Fibroblast of pulmonary artery (primary cell): ENCODE measurements around the gene EPSTI1.

Experiments used
- DNase-seq: peaks from one replicate; pipeline ENCODE4 v3.0.0-alpha.2; 2010; ENCODE audit warnings: low read depth
- H3K4me3 ChIP-seq: replicated peaks from 2 replicates; pipeline ENCODE4 v1.5.1; 2011; ENCODE audit warnings: low read depth, mild to moderate bottlenecking, control low read depth, low read length, moderate library complexity
- TF ChIP-seq, protein P1 (sequence below): IDR thresholded peaks from 2 replicates; pipeline ENCODE4 v1.5.1; 2011; ENCODE audit warnings: mild to moderate bottlenecking, control low read depth, low read length, inconsistent platforms; ENCODE audit errors: missing control alignments

EPSTI1 gene

DNA sequence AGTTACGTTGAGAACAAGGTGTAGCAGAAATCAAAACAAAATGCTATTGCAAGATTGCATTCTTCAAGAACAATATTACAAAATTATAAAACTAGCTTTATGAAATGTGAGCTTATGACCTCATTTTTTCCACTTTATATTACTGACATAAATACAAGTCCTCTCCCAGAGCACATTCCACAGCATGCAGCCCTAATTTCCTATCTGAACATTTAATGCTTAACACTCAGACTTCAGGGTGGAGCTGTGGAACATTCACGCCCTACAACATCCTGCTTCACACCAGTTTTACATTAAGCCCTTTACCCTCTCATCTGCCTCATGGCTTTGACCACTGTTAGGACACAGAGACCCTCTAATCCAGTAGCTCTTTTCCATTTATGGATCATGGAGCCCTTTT is 65.5 kb downstream of the EPSTI1 start:
- DNase-seq, result peak; percentile 25
- no peak overlapping the region for H3K4me3 ChIP-seq
- TF ChIP-seq, protein P1, sequence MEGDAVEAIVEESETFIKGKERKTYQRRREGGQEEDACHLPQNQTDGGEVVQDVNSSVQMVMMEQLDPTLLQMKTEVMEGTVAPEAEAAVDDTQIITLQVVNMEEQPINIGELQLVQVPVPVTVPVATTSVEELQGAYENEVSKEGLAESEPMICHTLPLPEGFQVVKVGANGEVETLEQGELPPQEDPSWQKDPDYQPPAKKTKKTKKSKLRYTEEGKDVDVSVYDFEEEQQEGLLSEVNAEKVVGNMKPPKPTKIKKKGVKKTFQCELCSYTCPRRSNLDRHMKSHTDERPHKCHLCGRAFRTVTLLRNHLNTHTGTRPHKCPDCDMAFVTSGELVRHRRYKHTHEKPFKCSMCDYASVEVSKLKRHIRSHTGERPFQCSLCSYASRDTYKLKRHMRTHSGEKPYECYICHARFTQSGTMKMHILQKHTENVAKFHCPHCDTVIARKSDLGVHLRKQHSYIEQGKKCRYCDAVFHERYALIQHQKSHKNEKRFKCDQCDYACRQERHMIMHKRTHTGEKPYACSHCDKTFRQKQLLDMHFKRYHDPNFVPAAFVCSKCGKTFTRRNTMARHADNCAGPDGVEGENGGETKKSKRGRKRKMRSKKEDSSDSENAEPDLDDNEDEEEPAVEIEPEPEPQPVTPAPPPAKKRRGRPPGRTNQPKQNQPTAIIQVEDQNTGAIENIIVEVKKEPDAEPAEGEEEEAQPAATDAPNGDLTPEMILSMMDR, result no peak

DNA sequence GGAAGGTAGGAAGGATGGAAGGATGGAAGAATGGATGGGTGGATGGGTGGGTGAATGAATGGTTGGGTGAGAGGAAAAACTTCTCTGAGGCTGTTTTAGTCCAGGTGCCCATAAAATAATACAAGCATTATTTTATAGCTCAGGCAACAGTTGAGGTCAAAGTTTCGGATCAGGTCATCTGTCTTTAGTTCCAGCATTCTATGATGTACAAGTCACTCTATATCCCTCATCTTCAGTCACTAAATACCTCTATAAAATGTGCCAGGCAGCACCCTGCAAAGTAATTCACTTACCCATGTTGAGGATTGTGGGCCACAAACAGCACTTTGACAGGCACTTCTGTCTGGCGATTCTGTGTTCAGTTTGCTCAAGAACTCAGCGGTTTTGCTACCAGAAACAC is 66.0 kb downstream of the EPSTI1 start:
- TF ChIP-seq, protein P1, result no peak

DNA sequence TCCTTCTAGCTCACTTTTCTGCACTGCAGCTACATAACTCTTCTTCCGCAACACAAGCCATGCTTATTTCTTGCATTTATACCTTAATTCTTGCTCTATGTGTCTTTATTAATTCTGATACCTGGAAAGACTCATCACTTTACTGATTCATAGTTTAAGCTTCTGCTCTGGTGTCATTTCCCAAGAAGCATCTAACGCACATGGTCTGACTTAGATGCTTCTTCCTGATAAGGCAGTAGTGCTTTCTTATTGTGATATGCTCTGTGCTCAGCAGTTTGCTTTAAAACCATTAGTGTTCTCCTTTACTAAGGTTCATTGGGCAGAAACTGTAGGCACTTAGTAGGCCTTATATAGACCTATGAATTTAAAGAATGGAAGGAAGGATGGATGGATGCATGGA is 66.4 kb downstream of the EPSTI1 start:
- TF ChIP-seq, protein P1, result no peak
- no peak overlapping the region for H3K4me3 ChIP-seq
- DNase-seq, result no peak

More for the DNA sequence above, 66.0 kb downstream of the EPSTI1 start:
- H3K4me3 ChIP-seq, result no peak overlapping the region
- no peak for DNase-seq

DNA sequence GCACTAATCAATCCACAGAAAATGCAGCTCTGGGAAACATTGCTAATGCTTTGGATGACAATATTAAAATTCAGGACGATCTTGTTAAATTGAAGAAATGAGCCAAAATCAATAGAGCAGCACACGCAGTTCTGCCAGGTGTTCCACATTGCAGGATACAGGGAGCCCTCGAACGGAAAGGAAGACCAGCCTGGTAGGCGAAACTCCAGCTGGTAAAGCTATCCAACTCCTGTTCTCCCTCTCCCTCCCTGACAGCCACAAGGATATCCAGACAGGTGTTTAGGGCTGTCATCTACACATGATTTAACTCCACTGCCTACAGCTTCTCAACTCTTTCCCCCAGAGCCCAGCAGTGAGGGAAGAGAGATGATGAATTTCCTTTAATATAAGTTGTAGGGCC is 67.7 kb downstream of the EPSTI1 start:
- DNase-seq, result no peak
- no peak overlapping the region for H3K4me3 ChIP-seq
- TF ChIP-seq, protein P1, result no peak

DNA sequence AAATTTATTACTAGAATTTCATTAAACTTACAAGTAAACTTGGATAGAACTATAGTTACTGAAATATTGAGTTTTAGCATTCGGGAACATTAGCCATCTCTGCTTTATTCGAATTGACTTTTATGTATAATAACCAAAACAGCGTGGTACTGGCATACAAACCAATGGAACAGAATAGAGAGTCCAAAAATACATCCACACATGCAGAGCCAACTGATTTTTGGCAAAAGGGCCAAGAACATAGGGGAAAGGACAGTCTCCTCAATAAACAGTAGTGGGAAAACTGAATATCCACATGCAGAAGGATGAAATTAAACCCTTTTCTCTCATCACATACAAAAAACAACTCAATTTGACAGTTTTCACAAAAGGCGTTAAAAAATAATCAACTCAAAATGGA is 84.3 kb downstream of the EPSTI1 start:
- TF ChIP-seq, protein P1, result no peak
- H3K4me3 ChIP-seq, result no peak overlapping the region
- no peak for DNase-seq

DNA sequence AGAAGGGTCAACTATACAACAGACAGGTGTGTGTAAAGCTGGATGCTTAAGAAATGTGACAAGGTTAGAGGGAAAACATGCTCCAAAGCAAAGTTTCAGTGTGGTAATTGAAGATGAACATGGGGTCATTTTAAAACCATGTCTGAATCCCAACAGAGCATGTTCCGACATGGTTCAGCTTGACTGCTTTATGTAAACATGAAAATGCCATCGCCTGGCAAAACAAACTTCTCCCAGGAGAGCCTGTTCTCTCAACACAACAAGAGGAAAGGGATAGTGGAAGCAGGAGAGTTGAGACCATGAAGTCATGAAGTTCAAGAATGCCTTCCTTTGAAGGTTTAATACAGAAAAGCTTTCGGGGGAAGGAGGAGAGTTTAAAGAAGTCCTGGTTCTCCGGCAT is 85.8 kb downstream of the EPSTI1 start:
- H3K4me3 ChIP-seq, result no peak overlapping the region
- DNase-seq, result no peak
- TF ChIP-seq, protein P1, result no peak

DNA sequence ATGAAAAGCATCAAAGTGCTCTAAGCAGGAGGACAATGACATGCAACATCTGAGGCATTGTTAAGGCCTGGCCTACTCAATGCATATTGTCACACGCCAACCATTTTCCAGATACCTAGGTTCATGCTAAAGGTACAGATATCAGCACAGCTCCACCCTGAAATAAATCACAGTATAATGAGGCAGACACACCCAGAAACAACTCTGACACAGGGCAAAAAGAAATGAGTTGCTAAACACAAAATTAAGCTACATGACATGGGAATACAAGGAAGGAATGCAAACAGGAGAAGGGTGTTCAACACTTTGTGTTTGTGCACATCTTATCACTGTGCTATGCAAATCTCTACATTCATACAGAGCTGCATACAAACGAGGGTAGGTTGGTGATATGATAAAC is 86.5 kb downstream of the EPSTI1 start:
- no peak for DNase-seq
- TF ChIP-seq, protein P1, result no peak
- H3K4me3 ChIP-seq, result no peak overlapping the region
